IPS-NIHi7 (cell line): ENCODE results near the gene TTBK2.

Source experiments
- DNase-seq: peaks from one replicate; pipeline ENCODE4 v3.0.0; 2012; ENCODE audit warnings: mixed read lengths; ENCODE audit errors: extremely low spot score

Gene TTBK2

GRCh38 chr15:42728560-42728959, 192.0 kb downstream of the TTBK2 start:
- no peak for DNase-seq

GRCh38 chr15:42727750-42728381, 192.7 kb downstream of the TTBK2 start:
- no peak for DNase-seq

GRCh38 chr15:42726114-42726513, 194.5 kb downstream of the TTBK2 start:
- DNase-seq = no peak

- DNase-seq = no peak
These were observed 195.2 kb downstream of the TTBK2 start for GRCh38 chr15:42725331-42725903.

- no peak for DNase-seq
These were observed 196.3 kb downstream of the TTBK2 start for GRCh38 chr15:42724276-42724675.

- no peak for DNase-seq
These were observed 197.5 kb downstream of the TTBK2 start for GRCh38 chr15:42723068-42723467.

- DNase-seq = no peak
These were observed 198.7 kb downstream of the TTBK2 start for GRCh38 chr15:42721916-42722315.

- DNase-seq = no peak
These were observed 199.6 kb downstream of the TTBK2 start for GRCh38 chr15:42721016-42721415.

GRCh38 chr15:42720071-42720470, 200.5 kb downstream of the TTBK2 start:
- DNase-seq = no peak

- DNase-seq = no peak
These were observed 201.5 kb downstream of the TTBK2 start for GRCh38 chr15:42719043-42719442.

- no peak for DNase-seq
These were observed 204.0 kb downstream of the TTBK2 start for GRCh38 chr15:42716626-42717025.

- DNase-seq = no peak
These were observed 204.5 kb downstream of the TTBK2 start for GRCh38 chr15:42716125-42716524.

- no peak for DNase-seq
These were observed 208.0 kb downstream of the TTBK2 start for GRCh38 chr15:42712584-42712983.

- no peak for DNase-seq
These were observed 208.8 kb downstream of the TTBK2 start for GRCh38 chr15:42711746-42712145.

- no peak for DNase-seq
These were observed 209.9 kb downstream of the TTBK2 start for GRCh38 chr15:42710662-42711061.

GRCh38 chr15:42707873-42708544, 212.6 kb downstream of the TTBK2 start:
- DNase-seq = no peak

- no peak for DNase-seq
These were observed 213.5 kb downstream of the TTBK2 start for GRCh38 chr15:42707068-42707467.

GRCh38 chr15:42705336-42705735, 215.2 kb downstream of the TTBK2 start:
- no peak for DNase-seq

- DNase-seq = peak; percentile 91
These were observed 216.1 kb downstream of the TTBK2 start for GRCh38 chr15:42704492-42704926.

GRCh38 chr15:42696626-42697025, 224.0 kb downstream of the TTBK2 start:
- no peak for DNase-seq

GRCh38 chr15:42695527-42696071, 225.0 kb downstream of the TTBK2 start:
- no peak for DNase-seq

GRCh38 chr15:42694398-42694797, 226.2 kb downstream of the TTBK2 start:
- DNase-seq = no peak

- DNase-seq = no peak
These were observed 226.6 kb downstream of the TTBK2 start for GRCh38 chr15:42693942-42694341.
